GM19328 (cell line): ENCODE data around the gene BPNT1.
A peak's percentile ranks its signal among the peaks of the same experiment; 100 is the strongest.
"Not testable (repeated sequence)": the region's sequence is repeated elsewhere in the genome, so short reads cannot be mapped to it uniquely, and the experiment has no call there.

ENCODE experiments used
- ATAC-seq: cut with Tn5 transposase; IDR thresholded peaks from one replicate; pipeline ENCODE4 v1.9.1; 2021; ENCODE audit warnings: mild to moderate bottlenecking, moderate library complexity; ENCODE audit not compliant: unreplicated experiment

The BPNT1 gene

DNA sequence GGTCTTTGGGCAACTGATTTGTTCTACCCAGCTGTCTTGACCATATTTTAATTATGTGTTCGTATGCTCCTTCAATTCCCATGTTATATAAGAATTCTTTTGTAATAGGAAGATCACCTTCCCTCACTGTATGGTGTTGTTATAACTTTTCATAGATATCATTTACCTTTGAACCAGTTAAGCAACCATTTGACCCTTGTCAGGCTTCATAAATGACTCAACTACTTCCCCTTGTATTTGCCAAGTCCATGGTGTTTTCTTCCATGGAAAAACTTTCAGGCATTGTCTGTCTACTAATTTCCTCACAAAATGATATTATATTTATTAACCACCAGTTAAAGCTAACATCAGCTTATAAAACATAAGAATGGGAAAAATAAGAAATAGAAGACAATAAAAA, 5.1 kb downstream of the BPNT1 start:
- no peak for ATAC-seq

DNA sequence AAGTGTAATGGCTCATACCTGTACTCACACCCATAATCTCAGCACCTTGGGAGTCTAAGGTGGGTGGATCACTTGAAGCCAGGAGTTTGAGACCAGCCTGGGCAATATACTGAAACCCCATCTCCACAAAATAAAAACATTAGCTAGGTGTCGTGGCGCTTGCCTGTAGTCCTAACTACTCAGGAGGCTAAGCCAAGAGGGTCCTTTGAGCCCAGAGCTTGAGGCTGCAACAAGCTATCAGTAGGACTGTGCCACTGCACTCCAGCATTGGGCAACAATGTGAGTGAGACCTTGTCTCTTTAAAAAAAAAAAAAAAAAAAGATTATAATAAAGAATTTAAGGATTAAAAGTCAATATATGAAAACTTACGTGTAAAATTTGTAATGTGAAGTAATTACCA, 11.7 kb downstream of the BPNT1 start:
- no peak for ATAC-seq

DNA sequence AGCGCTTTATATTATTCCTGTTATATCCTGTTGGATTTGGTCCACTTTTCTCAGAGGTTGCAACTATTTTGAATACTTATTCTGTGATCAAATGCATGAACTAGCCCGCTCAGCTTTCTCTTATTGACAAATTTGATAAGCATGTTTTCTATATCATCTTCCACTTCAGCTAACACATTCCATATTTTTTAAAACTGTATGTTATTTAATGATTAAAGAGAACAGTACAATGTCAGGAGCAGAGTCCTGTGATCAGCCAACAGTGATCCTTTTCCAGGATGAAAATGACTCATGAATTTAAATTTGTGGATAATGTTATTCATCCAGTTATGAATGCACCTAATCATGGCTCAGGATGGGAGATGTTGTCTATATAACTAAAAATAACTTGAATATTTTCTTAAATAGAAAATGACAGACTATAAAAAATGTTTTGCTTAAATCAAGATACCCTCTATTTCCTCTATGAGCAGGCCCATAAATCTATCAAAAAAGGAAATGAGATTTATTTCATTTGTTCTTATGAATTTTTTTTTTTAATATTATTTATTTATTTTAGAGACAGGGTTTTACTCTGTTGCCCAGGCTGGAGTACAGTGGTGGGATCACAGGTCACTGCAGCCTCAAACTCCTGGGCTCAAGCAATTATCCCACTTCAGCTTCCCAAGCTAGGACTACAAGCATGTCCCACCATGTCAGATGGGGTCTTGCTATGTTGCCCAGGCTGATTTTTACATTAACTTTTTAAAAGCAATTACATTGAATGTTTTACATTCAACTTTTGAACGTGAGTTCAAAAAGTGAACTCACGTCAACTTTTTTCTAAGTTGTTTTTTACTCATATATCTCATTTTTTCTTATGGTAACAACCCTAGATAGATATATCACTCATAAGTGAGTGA, 12.5 kb downstream of the BPNT1 start:
- ATAC-seq = no peak

DNA sequence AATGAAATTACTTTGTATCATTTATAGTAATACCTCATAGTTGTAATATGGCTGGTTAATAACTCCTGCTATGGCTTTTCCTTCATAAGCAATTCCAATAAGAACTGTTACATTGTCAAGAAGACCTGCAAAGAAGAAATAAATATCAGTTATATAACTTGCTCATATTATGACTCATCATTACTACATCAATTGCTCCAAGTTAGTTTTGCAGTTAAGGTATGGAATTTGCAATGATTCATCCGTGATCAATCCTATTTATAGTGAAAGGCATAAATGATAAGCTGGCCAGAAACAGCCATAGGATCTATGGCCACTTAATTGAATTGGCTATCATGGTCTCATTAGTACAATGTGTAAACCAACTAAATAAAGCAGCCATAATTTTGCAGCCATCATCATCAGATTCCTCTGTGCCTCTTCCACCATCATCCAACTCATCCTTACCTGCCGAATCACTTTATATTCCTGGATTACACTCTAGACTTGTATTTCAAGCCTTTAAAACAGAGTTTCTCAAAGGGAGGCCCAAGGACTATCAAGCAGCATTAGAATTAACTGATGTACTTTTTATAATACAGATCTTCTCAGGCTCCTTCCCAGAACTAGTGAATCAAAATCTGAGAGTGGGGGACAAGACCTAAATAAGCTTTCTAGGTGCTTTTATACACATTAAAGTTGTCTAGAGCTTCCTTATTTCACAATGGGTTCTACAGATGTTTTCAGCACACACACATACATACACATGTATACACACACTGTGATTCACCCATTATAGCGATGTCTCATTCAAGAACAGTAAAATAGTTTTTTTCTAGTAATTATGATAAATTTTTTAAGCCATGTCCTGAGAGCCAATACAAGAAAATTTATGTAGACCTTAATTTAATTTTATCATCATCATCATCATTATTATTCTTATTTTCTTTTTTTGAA, 22.1 kb downstream of the BPNT1 start:
- no peak for ATAC-seq

DNA sequence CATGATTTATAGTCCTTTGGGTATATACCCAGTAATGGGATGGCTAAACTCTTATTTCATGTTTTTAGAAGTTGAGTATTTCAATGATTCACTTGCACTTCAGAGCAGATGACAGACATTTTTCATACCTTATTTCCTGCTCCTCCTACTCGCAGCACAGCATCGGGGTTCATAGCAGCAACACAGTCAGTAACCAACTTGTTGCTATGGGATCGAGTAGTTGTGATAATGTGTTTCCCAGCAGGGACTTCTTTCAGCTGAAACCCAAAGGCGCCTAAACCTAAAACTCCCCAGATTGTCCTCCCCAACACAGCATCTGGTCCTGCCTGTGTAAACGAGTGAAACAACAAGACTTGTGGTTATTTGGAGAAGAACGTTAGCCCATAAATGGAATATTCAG, 27.0 kb downstream of the BPNT1 start:
- ATAC-seq = no peak

DNA sequence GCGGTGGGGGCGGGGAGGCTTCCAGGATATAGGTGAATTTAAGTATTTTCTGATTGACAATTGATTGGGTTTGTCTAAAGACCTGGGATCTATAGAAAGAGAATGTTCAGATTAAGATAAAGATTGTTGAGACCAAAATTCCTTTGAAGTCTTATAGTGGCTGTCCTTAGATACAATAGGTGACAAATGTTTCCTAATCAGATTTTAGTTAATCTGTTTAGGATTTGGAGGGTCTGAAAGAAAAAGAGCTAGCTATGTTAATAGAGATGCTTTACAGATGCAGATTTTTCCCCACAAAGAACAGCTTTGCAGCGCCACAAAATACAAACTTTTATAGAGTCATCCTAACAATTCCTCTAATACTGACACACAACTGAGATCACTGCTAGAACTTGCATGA, 28.7 kb downstream of the BPNT1 start:
- no peak for ATAC-seq

DNA sequence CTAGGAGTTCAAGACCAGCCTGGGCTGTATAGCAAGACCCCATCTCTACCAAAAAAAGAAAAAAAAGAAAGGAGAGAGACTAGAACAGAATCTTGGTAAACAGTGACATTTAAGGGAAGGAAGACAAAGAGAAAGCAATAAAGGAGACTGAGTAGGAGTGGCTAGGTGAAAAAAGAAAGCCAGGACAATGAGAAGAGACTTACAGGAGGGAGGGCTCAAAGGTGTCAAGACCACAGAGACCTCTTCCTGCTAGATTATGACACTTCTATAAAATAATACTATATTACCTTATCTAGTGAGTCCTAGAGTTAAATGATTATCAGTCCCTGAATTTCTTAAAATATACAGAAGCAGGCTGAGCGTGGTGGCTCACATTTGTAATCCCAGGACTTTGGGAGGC, 33.2 kb downstream of the BPNT1 start:
- ATAC-seq = no peak

DNA sequence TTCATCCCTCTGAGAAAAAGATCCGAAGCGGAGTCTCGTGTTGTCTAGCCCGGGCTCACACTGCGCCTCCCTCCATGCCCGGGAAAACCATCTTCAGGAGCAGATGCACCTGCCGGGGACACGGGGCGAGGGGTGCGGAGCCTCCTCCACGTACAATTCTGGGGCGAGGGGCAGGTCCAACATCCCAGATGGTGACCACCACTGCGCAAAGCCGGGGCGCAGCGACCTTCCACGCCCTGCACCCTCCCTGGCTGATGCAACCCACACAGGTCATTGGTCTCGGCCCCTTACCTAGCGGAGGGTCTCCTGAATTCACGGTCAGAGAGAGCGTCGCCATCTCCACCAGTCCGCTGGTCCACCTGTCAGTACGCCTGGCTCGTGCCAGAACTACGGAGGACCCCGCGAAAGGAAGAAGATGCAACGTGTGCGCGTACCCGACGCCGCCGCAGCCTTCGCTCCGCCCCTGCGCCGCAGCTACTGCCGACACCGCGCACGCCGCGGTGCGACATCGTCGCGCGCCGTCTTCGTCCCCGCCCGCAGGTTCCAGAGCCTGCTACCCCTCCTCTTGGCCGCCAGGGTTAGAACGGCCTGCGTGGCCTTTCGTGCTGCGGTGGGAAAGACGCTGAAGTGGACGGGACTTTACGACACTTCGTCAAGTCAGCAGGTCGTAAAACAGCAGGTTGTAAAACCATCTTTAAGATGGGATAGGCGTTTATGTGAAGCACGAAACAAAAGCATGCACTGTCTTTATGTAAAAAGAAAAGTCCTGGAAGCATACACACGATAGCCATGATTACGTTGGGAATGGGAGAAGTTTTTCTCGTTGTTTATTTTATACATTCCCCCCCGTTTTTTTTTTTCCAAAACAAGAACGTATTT, 43.3 kb downstream of the BPNT1 start, which contains the start of gene EPRS1:
Gene EPRS1, minus strand, starts transcription at position 454 of the 879 bp plus-strand sequence. Its CDS starts 117 bp downstream, at position 337.
- peak; percentile 96 for ATAC-seq

DNA sequence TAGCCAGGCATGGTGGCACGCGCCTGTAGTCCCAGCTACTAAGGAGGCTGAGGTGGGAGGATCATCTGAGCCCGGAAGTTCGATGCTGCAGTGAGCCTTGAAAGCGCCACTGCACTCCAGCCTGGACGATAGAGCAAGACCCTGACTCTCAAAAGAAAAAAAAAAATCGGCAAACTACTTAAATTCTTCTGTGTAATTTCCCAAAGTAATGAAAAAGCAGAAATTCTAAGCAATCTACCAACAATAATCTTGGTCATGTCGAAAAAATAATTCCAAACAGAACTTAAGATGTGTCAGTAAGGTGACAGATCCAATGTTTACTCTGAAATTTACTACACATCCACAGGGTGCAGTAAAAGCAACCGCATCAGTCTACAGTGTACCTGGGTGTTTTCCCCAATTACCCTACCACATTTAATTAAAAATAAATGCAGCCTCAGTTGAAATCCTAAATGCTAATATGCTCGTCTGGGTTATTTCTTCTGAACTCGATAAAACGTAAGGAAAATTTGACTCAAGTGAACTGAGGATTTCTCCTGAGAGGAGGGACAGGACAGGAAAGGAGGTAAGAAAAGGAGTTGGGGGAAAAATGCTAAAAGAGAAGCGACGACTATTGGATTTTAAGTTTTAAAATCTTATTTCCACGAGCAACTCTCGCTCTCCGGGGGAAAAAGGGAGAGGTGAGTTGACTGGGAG, 44.1 kb downstream of the BPNT1 start:
- ATAC-seq = no peak

DNA sequence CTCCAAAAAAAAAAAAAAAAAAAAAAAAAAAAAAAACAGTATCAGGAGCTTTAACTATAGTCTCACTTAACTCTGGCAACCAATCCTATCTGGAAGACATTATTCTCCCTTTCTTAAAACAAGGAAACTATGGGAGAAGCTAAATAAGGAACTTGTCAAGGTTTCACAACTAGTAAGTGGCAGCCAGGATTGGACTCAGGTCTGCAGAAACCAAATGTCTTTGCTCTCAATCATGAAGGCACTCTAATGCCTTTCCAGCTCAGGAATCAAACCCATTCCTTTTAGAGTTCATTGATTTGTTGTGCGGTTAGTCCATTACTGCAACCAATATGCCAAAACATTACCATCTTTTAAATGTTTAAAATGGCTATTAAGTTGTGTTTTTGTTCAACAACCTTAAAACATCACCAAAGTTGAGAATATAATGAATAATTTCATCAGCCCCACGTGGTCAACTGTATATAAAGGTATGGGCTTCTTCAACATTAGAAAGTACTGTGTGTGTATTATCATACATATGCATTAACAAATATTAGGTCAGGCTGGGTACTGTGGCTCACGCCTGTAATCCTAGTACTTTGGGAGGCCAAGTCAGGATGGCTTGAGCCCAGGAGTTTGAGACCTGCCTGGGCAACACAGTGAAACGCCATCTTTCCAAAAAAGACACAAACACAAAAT, 44.8 kb downstream of the BPNT1 start:
- ATAC-seq = no peak

DNA sequence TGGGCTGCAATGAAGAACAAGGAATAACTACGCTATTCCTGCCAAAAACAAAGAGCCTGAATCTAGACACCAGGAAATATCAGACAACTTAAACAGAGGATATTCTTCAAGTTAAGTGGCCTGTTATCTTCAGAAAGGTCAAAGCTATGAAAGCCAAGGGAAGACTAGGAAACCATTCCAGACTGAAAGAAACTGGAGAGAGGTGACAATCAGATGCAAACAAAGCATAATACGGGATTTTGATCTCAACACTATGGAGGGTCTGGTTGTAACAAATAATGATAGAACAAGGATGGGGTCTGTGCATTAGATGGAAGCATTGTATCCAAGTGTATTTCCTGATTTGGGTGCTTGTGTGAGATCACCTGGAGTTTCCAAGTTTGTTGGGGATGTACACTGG, 45.9 kb downstream of the BPNT1 start:
- no peak for ATAC-seq

DNA sequence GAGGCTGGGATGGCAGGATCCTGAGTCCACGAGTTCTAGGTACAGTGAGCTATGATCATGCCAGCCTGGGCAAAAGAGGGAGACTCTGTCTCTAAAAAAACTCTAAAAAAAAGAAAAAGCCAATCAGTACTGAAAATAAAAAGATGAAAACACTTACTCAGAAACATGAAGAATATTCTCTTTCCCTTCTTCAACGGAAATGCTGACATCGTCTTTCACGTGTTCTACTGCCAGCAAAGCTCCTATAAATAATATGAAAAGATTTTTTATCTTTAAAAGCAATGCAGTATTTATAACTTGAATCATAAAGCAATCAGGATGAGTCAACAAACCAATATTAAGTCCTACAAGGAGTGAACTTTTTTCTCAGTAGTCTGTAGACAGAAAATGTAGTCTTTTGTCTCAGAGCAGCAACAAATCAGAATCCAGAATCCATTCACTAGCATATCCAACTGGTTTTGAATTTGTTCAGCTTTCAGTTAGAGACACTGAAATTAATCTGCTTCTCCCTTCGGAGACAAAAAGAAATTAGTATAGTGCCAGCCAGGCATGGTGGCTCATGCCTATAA, 49.5 kb downstream of the BPNT1 start:
- no peak for ATAC-seq

DNA sequence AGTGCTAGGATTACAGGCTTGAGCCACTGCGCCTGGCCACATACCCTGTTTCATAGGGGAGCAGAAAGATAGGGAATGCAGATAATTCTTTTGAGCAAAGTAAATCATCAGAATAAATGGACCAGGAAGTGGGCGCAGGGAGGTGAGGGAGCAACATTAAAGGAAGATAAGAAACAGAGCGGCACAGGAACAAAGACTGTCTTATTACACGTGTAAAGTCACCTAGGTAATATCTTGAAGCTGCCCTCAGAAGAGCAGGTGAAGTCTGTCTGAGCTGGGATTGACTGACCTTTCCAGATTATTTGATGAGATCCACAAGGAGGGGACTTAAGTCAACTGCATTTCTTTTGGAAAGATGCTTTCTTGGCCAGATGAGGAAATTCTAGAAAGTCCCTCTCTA, 50.9 kb downstream of the BPNT1 start:
- ATAC-seq = no peak

DNA sequence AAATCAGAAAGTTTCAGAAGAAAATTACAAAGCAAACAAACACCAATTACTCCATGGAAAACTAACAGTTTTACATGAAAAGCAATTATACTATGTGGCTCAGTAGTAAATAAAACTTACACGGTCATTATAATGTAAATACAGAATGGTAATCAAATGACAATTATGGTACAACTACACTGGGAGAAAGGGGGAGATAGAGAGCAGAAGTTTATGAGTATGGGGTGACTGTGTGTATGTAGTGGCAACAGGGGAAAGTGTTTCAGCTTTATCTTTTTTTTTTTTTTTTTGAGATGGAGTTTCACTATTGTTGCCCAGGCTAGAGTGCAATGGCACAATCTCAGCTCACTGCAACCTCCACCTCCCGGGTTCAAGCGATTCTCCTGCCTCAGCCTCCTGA, 51.8 kb downstream of the BPNT1 start:
- not testable (repeated sequence) for ATAC-seq

DNA sequence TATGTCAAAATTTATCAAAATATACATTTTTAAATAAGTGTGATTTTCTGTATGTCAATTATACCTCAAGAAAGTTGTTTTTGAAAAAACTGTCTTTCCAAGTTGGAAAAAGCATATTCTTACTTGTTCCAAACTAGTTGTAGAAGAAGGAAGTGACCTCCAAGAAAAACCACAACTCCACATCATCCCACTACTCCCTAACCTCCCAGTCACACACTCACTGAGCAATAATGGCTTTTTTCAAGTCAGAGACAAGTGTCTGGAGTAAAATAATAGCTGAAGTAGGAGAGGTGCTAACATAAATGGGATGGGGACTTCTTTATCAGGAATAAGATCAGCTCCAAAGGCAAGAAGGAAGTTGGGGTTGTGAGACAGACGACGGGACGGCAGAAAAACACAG, 56.7 kb downstream of the BPNT1 start:
- no peak for ATAC-seq

DNA sequence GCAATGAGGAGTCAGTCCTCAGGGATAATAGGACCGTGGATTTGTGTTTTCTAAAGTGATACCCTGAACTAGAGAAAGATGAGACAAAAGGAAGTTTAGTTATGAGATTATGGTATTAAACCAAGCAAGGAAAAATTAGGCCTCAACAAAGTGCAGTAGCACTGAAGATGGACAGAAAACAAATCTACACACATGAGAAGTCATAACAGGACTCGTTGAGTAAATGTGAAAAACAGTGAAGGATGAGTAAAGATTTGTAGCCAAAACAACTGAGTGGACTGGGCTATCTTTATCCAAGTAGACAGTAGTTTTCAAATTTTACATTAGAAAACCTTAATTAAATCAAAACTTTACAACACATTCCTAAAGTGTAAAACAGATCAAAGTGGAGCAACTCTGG, 58.3 kb downstream of the BPNT1 start:
- no peak for ATAC-seq

DNA sequence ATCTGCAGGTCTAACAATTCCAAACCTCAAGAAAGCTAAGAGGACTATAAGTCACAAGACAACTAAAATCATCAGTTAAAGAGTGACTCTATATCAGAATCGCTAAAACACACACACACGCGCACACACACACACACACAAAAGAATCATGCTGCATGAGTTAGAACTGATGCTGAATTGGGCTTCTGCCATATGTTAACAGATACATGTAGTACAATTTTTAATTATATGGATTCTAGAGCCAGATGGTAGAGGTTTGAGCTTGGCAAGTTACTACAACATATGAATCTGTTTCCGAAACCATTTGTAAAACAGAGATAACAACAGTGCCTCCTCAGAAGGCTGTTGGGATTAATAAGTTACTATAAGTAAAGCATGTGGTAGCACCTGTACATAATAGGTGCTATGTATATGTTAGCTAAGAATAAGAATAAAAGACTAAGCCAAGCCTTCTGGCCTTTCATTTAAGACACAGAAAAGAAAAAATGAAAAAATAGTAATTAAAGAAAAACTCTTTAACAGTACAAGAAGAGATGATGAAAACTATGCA, 61.2 kb downstream of the BPNT1 start:
- ATAC-seq = no peak

DNA sequence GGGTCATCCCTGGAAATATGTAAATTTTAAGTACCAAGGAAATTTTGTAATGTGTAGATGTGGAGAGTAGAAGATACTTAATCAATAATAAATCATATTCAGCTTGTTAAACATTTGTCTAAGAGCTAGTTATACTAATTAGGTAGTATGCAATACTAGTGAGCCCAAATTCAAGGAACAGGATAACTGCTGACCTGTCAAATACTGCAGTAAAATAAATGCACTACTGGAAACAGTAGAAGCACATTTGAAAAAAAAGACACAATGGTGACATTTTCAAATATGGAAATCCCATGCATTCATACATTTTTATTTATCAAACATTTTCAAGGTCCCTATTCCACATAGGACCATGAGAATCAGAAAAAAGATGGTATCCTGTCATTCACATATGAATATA, 70.5 kb downstream of the BPNT1 start:
- ATAC-seq = no peak

DNA sequence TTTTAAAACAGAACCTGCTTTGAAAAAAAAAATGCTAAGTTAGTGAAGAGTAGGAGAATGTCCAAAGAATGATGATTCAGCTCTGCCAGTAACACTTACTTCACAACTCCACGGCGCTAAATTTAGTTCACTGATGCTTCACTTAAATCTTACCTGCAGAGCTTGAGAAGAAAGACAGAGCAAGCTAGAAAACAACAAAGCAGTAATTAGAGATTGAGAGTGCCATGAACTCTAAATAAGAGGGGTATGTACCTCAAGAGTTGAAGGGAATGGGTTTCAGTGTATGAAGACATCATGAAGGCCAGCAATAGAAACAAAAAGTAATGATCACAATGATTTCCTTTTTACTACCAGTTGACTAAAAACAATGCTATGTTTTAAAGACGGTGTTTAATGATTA, 76.1 kb downstream of the BPNT1 start:
- ATAC-seq = no peak
